Activated CD4-positive, alpha-beta T cell treated with anti-CD3 and anti-CD28 coated beads, Interleukin-2, Interleukin-4, amounts not matched to agents 100 ng/mL and 50 ng/mL, durations not matched to agents 16 hours and 8 hours (primary cell): ENCODE data around the gene LTF.

ENCODE experiments used
- DNase-seq: peaks from one replicate; pipeline ENCODE4 v3.0.0-alpha.2; 2020; ENCODE audit warnings: low spot score

LTF gene

DNA sequence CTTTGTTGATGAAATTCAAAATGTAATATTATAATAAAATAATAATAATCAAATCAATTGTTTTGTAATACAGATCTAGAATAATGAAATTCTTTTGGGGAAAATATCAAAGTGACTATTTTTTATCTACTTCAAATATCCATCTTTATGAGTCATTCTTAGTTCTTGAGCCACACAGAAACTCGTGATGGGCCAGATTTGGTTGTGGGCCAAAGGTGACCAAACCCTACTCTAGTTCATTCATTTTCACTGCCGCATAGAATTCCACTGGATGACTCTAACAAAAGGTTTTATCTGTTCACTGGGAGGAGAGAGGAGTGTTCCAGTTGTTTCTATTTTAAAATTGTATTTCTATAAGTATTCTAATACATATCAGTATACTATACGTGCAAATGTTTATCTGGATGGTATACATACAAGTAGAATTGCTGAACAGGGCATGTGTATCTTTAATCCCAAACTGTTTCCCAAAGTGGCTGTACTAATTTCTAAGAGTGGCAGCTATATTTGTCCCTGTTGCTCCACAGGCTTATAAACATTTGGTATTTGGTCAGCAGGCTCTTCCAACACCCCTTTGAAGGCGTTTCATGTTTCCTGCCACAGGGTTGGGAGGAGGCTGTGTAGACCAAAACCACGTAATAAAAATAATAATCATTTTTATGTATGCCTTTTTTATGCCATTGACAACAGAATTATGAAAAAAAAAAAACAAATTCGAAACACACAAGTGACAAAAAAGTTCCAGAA, 25.8 kb upstream of the LTF start:
- DNase-seq: no peak

DNA sequence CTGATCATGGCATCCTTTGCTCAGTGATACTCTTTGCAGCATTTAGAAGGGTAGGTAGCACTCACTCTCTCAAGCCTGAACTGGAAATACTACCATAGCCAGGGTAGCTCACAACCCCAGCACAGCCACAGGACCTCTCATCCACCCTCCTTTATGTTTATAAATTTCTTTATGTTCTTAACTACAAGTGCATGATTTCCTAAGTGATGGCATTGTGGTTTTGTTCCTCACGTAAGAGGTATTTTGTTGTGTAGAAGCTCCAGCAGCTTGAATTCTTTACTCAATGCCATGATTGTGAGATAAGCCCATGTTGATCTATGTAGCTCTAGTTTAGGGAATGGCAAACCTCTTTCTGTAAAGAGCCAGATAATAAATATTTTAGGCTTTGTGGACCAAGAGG, 25.2 kb upstream of the LTF start:
- no peak for DNase-seq

DNA sequence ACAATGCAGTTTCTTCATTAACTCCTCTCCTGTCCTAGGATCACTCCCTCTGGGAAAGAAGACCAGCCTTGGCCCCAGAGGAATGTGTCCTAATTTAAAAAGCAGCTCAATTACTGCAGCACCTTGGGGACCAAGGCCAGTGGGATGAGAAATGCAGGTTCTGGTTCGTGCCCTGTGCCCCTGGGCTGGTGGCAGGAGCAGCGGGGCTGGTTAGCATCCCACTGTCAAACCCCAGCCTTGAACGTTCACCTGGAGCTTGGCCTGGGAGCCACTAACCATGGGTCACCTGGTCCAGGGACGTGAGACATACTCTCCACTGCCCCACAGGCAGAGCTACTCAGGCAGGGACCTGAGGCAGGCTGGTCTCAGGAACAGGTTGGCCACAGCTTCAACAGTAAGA, 24.7 kb upstream of the LTF start:
- DNase-seq: no peak

DNA sequence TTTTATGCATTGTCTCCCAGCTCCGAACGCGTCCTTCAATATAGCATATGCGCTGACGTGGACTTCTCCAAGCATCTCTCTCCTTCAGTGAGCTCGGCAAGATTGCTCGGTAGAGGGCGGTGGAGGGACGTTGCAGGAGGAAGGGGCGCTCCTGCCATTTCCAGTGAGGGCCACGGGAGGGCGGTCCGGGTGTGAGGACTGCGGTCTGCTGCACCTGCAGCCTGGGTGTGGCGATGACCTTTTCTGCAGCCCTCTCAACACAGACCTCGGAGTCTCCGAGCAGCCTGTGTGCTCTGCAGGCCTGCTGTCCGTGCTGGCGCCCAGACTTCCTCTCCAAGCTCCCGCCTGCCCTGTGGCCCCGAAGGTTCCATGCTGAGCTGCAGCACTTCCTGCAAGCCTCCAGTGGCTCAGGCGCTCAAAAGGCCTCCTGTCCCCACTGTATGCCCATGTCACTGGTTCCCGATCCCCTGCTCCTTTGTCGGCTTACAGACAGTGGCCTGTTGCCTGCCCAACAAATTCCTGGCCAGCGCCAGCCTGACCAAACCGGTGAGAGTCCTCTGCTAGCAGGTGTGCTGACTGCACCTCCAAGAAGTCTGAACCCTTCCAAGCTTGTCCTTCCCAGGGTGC, 24.1 kb upstream of the LTF start:
- peak; percentile 95 for DNase-seq

DNA sequence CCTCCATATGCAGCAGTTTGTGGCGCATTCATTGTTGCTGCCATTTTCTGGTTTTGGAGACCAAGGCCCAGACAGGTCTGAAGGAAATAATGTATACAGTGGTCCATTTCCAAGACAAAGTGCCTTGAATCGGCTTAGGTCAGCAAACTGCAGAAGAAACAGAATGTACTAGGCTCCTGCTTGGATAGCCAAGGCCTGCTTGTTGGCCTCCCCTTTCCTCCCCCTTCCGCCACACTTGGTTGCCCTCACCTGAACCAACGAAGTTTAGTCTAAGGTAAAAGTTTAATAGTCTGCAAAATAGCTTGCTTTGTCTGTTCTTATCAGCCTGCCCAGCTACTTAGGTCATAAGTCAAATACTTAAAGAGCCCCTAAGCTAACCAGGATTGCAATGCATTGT, 21.1 kb upstream of the LTF start:
- DNase-seq: no peak

DNA sequence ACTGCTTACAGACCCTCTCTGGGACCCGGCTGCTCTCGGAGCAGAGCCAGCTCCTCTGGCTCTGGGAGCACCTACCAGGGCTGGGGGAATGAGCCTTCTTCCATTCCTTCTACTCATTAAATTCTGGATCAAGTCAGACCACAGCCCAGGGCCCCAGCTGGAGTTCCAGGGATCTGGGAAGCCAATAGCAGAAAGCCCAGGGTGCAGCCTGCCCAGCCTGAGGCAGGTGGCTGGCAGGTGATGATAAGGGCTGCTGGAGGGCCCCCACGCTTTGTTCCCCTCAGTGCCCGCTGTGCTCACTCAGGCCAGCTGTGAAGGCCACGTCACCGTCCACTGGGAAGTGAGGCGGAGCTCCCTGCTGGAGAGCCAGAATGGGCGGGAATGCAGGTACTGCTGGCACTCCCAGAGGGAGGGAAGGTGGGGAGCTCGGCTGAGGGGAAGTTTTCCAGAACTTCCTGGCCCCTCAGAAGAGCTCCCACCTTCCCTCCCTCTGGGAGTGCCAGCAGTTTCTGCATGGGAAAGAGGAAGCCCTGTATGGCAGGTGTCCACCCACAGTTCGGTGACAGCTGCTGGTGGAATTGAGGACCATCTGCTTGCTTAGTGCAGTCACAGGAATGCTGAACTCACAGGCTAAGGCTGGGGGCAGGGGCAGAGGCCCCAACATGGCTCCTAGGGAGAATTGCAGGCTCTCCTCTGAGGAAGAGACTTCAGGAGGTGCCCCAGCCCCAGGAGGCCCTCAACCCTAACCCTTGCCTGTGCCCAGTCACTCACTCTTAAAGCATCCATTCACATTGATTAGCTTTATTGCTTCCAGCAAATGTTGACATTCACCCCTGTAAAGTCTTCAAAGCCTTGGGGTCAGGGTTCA, 20.4 kb upstream of the LTF start:
- no peak for DNase-seq

DNA sequence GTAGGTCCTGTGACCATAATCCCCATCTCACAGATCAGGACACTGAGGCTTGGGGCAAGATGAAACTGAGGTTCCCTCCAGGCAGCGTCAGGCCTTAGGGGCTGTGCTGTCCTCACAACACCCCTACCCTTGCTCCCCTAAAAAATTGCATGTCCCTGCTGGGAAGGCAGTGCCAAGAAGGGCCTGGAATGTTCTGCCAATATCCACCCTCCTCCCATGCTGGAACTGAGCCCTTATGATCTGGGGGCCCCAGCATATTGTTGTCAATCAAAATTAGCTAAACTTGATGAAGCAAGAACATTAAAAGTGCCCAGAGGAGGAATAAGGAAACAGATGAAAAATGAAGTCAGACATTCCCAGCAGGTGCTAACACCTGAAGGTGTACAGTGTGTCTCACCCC, 19.7 kb upstream of the LTF start:
- DNase-seq: no peak

DNA sequence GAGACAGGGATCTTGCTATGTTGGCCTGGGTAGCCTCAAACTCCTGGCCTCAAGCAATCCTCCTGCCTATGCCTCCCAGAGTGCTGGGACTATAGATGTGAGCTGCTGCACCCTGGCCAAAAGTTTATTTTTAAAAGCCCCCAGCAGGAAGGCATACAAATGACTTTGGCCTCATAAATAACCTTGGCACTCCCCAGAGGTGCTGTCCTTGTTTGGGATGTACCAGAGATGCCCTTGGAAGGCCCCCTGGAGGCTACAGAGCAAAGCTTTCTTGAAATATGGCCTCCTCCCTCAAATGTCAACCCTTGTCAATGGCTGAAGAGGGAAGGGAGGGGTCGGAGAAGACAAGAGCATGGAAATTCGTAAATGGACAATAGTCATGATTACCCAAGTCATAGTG, 19.1 kb upstream of the LTF start:
- no peak for DNase-seq

DNA sequence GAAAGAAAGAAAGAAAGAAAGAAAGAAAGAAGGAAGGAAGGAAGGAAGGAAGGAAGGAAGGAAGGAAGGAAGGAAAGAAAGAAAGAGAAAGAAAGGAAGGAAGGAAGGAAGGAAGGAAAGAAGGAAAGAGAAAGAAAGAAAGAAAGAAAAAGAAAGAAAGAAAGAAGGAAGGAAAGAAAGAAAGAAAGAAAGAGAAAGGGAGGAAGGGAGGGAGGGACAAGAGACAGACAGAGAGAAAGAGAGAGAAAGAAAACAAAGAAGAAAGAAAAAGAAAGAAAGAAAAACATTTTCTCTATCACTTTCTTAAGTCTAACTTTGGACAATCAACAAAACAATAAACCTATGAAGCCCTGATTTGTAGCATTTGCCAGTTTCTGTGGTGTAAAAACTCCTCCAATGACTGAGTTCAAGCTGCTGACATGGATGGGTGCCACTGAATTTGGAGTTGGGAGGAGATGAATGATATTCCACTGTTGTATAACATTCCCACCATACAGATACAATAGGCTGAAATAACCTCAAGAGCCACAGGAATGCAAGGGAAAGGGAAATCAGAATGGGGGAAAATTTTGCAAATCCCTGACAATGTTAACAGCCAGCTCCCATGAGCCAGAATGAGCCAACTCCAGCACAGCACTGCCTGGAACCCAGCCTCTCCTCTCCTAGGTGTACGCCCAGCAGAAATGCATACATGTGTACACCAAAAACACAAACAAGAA, 18.1 kb upstream of the LTF start:
- DNase-seq: no peak

DNA sequence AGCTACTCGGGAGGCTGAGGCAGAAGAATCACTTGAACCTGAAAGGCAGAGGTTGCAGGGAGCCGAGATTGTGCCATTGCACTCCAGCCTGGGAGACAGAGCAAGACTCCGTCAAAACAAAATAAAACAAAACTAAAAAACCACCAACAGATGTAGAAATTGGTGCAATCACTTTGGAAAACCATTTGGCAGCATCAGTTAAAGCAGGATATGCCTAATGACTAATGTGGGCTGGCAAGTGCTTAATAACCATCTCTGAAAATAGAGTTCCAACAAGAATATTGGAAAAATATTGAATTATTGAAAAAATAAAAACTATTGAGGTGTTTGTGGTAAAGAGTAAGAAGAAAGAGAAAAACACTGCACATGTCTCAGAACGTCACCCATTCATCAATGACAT, 16.9 kb upstream of the LTF start:
- no peak for DNase-seq

DNA sequence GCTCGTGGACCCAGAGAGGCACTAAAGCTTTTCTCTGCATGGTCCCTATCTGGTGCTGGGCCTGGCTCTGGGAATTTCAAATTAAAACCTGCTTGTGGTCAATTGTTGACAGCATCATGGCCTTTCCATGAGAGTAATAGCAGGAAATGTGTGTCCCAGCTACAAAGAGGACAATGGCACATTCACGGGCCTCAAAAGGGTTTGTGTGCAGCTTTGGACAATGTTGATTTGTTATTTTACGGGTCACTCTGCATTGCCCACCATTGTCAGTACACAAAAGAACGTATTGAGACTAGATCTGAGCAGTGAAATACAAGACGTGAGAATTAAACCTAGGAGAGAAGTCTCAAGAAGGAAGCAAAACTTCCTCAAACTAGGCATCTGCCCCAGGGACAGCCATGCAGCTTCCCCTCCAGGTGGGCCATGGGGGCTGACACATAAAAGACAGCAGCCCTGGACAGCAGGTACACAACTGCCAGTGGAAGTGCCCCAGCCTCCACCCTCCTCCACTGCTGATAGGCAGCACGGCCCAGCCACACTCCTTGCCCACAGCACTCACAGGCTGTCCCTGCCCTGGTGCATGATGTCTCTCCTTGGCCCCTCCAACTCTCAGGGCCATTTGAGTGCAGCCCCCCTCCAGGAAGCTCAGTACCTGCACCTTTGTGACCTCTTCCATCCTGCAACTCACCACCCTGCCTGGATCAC, 15.9 kb upstream of the LTF start:
- no peak for DNase-seq

DNA sequence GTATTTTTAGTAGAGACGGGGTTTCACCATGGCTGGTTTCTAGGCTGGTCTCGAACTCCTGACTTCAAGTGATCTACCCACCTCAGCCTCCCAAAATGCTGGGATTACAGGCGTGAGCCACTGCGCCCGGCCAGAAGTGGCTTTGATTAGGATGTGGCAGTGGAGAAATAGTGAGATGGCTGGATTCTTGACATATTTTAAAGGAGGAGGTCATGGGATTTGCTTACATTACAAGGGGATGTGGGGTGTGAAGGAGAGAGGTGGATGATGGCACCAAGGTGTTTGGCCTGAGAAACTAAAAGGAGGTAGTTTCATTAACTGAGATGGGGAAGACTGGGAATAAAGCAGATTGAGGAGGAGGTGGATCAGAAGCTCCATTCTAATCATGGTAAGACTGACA, 15.0 kb upstream of the LTF start:
- no peak for DNase-seq

DNA sequence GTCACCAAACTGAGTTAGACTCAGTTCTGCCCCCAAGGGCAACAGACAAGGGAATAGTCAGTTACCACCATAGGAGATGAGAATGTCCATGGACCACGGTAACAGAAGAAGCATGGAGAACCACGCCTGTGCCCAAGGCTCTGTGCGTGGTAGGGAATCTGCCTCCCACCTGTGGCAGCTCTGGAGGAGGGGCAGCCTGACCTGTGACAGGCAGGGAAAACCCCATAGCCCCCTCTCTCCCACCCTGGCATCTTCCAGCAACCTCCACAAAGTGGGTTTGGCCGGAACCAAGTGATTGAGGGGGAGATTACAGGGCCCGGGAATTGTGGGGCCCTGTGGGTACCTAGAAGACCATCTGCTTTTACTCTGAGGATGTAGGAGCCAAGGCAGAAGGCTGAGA, 14.3 kb upstream of the LTF start:
- no peak for DNase-seq

DNA sequence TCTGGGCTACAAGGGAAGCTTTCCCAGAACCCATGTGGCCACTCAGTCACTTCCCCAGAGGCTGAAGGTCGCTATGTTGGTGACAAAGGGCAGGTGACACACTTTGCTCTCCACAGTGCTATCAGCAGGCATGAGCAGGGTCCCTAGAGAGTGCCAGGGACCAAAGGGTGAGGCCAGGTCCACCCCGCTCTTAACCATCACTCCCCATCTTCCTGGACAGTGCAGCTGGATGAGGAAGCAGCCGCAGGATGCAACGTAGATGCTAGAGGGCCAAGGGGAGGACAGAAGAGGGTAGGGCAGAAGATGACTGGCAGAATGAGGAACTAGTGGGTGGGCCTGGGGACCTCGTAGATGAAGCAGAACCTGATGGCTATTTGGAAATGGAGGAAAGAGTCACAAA, 13.6 kb upstream of the LTF start:
- DNase-seq: no peak

DNA sequence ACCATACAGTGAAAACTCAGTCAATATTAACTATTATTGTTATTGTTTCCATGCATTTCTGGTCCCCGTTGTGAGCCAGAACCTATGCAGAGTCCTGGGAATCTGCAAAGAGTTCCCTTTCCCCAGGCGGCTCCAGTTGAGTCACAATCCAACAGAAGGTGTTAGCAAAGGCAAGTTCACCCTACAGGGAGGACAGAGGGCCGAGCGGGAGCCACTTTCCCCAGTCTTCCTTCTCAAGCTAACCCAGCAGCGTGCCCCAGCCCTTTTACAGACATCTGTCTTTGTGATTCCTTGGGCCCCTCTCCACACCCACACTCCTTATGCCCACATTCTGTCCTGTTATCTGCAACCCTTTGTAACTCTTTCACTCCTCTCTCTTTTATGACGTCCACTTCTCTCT, 13.1 kb upstream of the LTF start:
- DNase-seq: no peak

DNA sequence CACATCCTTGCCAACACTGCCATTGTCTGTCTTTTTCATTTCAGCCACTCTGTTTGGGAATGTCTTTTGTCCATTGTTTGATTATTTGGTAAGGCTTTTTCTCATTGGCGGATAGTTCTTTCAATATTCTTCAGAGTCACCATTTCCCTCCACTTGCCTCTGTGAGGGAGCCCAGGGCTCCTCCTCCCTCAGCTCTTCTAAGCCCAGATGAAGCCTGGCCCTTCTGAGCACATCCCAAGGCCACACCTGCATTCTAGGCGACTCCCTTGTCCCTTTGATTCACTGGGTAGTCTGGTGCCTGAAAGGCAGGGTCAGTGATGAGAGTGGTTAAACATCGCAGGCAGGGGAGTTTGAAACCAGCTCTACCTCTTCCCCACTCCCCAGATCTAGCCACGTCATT, 12.4 kb upstream of the LTF start:
- no peak for DNase-seq

DNA sequence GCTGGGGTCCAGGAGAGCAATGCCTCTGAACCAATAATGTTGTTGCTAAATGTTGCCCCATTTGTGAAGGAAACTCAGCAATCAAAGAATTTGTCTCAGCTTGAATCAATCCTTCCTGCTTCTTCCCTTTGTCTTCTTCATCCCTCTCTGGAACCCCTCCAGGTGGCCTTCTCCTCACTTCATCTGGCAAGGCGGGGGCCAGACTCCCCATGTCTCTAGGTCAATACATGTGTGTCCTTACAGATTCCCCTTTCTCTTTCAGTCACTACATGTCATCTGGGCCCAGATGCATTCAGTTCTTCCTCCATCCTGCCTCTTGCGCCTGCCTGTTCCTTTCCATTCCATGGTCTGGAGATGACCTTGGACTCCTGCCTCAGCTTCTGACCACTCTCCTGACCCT, 8.0 kb upstream of the LTF start:
- no peak for DNase-seq

DNA sequence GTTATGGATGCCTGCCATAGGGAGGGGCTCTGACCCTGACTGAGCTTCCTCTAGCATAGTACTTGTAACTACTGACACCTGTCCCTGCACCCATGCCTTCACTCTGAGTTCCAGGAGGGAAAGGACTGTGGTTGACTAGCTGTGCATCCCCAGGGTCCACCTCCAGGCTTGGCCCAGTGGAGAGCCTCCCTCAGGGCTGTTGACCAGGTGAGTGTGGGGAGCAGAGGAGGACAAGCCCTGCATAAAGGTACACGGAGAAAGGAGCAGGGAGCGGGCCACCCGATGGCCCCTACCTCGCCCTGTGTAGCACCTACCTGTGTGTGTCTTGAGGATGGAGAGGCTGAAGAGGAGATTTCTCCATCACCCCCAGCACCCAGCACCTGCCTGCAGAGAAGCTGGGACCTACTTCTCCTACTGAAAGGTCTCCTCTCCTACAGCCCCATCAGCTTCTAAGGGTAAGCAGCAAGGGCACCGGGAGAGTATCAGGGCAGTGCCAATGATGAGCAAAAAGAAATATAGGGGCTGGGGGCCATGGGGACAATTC, 6.7 kb upstream of the LTF start:
- DNase-seq: no peak

DNA sequence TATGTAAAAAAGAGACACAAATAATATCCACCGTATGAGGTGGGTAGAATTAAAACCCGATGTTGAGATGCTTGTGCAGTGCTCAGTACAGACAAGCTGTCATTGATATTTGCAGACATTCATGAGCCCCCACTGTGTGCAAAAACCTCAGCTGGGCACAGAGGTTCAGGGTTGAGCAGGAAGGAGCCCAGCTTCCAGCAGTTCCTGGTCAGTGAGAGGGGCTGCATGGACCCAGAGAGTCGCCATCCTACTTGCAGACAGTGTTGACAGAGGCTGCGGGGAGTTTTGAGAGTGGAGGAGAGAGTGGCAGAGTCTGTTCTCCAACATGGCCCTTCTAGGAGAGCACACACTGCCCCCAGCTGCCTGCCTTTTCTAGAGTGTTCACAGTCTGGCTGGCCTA, 6.1 kb upstream of the LTF start:
- DNase-seq: no peak

DNA sequence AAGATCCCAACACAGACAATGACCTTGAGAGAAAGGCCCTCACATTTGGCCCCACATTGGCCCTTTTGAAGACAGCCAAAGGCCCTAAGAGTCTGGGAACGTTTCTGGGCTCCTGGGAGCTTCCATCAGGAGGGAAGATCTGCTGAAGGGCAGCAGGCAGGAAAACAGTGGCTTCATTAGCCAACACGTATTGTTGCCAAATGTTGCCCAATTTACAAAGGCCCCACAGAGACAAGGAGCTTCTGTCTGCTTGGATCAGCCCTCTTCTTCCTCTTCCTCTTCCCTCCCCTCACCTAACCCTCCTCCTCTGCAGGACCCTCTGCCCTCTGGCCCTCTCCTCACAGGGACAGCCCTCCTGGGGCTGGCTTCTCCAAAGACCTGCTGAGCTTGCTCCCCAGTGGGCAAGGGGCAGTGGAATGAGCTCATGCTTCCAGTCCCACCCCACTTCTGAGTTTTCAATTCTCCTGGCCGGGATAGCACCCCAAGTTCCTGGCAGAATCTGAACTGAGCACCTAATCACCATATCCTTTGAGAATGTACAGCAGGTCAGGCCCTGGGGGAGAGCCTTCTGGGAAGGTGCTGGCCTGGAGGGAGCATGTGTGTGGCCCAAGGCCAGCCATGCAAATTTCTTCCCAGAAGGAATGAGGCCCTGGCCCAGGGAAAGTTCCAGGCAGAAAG, 5.1 kb upstream of the LTF start:
- no peak for DNase-seq
